ENCODE results near the gene MIAT.

Gene MIAT

DNA sequence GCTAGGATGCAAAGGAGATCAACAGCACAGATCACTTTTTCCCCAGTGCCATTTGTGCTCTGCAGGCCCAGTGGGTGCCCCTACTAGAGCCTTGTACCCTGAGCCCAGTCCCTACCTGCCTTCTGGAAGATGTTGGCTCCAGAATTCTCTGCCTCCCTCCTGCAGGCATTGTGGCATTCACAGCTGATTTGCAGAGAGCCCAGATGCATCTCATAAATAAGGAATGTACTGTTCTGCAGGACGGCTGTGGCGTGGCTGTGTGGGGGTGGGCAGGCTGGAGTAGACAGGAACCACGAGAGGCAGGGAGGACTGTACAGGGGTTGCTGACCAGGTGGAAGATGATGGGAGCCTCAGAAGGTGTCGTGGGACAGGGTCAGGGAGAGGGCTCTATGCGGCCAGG, 11.2 kb upstream of the MIAT start:
- H3K36me3 ChIP-seq: no peaks in the 10 kb centered on the region
- H3K4me3 ChIP-seq (ENCODE audit: low read depth, low read length): no peak overlapping the region
- no peak for DNase-seq
- H3K27me3 ChIP-seq (ENCODE audit: insufficient read depth, low read depth, severe bottlenecking): no peaks in the 10 kb centered on the region
- no peak overlapping the region for H3K27ac ChIP-seq
- H3K9me3 ChIP-seq (ENCODE audit: severe bottlenecking): no peaks in the 10 kb centered on the region
- TF ChIP-seq, protein P1, sequence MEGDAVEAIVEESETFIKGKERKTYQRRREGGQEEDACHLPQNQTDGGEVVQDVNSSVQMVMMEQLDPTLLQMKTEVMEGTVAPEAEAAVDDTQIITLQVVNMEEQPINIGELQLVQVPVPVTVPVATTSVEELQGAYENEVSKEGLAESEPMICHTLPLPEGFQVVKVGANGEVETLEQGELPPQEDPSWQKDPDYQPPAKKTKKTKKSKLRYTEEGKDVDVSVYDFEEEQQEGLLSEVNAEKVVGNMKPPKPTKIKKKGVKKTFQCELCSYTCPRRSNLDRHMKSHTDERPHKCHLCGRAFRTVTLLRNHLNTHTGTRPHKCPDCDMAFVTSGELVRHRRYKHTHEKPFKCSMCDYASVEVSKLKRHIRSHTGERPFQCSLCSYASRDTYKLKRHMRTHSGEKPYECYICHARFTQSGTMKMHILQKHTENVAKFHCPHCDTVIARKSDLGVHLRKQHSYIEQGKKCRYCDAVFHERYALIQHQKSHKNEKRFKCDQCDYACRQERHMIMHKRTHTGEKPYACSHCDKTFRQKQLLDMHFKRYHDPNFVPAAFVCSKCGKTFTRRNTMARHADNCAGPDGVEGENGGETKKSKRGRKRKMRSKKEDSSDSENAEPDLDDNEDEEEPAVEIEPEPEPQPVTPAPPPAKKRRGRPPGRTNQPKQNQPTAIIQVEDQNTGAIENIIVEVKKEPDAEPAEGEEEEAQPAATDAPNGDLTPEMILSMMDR (IDR thresholded peaks at IDR 0.05; ENCODE audit: low read depth, low read length): no peak

DNA sequence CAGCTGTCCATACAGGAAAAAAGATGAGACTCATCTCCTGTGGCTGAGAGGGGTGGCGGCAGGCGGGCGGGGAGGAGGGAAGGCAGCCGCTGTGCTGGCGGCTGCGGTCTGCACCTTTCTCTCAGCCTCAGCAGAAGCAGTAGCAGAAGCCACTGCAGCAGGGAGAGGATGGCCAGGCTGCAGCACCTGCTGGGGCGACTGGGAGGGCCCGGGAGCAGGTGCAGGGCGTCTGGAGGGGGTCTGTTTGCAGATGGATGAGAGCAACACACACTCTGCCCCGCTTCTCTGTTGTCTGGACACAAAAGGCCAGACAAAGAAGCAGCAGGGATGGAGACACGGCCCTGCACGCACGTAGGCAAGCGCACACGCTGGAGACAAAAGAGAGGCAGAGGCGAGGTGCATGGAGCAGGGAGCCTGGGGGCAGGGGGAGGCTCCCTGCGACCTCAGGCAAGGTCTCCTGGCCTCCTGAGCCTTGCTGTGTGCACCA, 9.3 kb upstream of the MIAT start:
- no peaks in the 10 kb centered on the region for H3K9me3 ChIP-seq (ENCODE audit: severe bottlenecking)
- no peak for DNase-seq
- no peaks in the 10 kb centered on the region for H3K27me3 ChIP-seq (ENCODE audit: insufficient read depth, low read depth, severe bottlenecking)
- TF ChIP-seq, protein P1 (IDR thresholded peaks at IDR 0.05; ENCODE audit: low read depth, low read length): no peak
- no peaks in the 10 kb centered on the region for H3K36me3 ChIP-seq
- no peak overlapping the region for H3K4me3 ChIP-seq (ENCODE audit: low read depth, low read length)
- H3K27ac ChIP-seq: no peak overlapping the region

DNA sequence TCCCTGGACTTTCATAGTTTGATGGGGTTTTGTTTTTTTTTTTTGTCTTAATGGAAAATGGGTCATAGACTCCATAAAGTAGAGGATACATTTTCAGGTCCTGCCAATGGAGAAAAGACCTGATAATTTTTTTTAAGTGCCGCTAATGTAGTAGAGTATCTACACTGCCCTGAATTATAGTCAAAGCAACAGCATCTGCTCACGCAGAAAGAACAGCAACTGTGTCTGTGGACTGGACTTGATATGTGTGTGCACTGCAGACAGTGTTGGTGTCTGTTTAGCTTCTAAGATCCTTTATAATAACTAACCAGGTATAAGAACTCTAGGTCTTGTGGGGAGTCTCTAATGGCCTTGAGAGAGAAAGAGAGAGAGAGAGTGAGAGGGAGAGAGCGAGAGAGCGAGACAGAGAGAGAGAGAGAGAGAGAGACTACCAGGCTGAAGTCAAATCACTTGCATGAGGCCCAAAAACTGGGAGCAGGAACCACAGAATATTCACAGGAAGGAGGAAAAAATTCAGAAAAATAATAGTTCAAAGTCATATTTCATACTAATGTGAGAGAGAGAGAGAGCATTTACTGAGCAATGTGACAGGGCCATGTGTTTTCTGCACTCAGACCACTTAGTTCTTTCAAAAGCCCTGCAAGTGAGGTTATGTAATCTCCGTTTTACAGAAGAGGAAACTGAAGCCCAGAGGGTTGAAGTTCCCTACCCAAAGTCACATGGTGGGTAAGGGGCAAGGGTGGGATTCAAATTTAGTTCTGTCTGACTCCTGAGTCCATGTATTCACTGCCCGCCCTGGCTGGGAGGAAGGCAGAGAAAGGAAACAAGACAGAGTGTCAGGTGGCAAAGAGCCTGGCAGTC, 8.6 kb upstream of the MIAT start:
- TF ChIP-seq, protein P1 (IDR thresholded peaks at IDR 0.05; ENCODE audit: low read depth, low read length): no peak
- Histone ChIP-seq H3K27me3 (ENCODE audit: insufficient read depth, low read depth, severe bottlenecking) (no peaks in the 10 kb centered on the region), H3K9me3 (ENCODE audit: severe bottlenecking) (no peaks in the 10 kb centered on the region), H3K27ac (no peak overlapping the region), H3K4me3 (ENCODE audit: low read depth, low read length) (no peak overlapping the region), H3K36me3 (no peaks in the 10 kb centered on the region)
- no peak for DNase-seq

DNA sequence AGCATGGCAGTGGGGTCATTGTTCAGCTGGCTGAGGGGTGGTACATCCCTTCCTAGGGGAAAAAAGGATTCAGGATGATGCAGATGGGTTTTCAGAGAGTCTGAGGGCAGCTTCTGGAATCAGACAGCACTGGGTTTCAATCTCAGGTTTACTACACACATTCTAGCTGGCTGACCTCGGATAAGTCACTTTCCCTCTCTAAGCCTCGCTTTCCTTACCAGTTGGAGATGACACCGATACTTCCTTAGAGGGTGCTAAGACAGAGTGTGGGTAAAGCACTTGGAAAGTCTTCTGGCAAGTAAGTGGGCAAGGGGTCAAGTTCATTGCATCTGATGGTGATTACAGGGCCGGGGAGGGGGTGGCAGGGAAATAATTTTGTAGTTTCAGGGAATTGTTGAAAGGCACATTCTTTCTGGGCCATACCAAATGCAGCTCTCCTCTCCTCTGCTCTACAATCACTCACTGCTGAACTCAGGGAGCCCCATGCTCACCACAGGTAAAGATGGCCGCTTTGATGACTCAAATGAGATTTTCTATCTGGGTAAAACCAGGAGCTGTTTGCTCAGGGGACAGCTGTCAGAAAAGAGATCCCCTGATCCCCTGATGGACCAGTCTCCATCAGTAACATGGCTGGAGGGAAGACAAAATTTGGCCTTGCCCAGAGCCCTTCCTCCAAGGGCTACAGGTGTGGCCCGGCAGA, 6.5 kb upstream of the MIAT start:
- no peaks in the 10 kb centered on the region for H3K9me3 ChIP-seq (ENCODE audit: severe bottlenecking)
- TF ChIP-seq, protein P1 (IDR thresholded peaks at IDR 0.05; ENCODE audit: low read depth, low read length): no peak
- no peak overlapping the region for H3K27ac ChIP-seq
- H3K4me3 ChIP-seq (ENCODE audit: low read depth, low read length): no peak overlapping the region
- no peak for DNase-seq
- H3K27me3 ChIP-seq (ENCODE audit: insufficient read depth, low read depth, severe bottlenecking): no peaks in the 10 kb centered on the region
- no peaks in the 10 kb centered on the region for H3K36me3 ChIP-seq

DNA sequence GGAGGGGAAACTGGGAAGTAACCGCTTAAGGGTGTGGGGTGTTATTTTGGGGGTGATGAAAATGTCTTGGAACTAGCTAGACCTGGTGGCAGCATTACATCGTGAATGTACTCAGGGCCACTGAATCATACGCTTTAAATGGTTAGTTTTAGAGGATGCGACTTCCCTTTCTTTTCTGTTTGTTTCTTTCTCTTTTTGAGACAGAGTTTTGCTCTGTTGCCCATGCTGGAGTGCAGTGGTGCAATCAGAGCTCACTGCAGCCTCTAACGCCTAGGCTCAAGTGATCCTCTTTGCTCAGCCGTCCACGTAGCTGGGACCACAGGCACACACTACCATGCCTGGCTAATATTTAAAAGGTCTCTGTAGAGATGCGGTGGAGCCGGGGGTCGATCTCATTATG, 5.6 kb upstream of the MIAT start:
- Histone ChIP-seq H3K36me3 (no peaks in the 10 kb centered on the region), H3K9me3 (ENCODE audit: severe bottlenecking) (no peaks in the 10 kb centered on the region), H3K27me3 (ENCODE audit: insufficient read depth, low read depth, severe bottlenecking) (no peaks in the 10 kb centered on the region), H3K27ac (no peak overlapping the region), H3K4me3 (ENCODE audit: low read depth, low read length) (no peak overlapping the region)
- TF ChIP-seq, protein P1 (IDR thresholded peaks at IDR 0.05; ENCODE audit: low read depth, low read length): no peak
- no peak for DNase-seq

Data from WERI-Rb-1 (cell line).